Ureter (tissue), 1 donor: ENCODE data around the gene ACTL8. TPM values are rescaled to one million over a fixed set of nuclear protein-coding genes. Genes with fewer than 3 reads are reported as not detected.

Experiments
- DNase-seq: peaks from one replicate; pipeline ENCODE4 v3.0.0-alpha.2; 2020; ENCODE audit warnings: low spot score
- total RNA-seq: library from RNA; stranded (reverse); gene quantifications from one replicate; pipeline ENCODE4 v1.2.4, GENCODE V29; 2023
- donor health status: DM: yes; HTN: yes; CAD: no.

Gene ACTL8
- not detected for total RNA-seq

- DNase-seq, result no peak
These were observed at the start of gene ACTL8 for GRCh38 chr1:17755120-17755519. TSS of gene ACTL8 (plus strand) at chr1:17755333. CDS start at chr1:17823009, 67,676 bp downstream.

- DNase-seq, result no peak
These were observed 48.7 kb upstream of the ACTL8 start for GRCh38 chr1:17706445-17706844.

- no peak for DNase-seq
These were observed 45.2 kb upstream of the ACTL8 start for GRCh38 chr1:17709981-17710380.

GRCh38 chr1:17710889-17711576, 44.1 kb upstream of the ACTL8 start:
- no peak for DNase-seq

GRCh38 chr1:17711577-17711910, 43.6 kb upstream of the ACTL8 start:
- DNase-seq, result no peak

- no peak for DNase-seq
These were observed 43.2 kb upstream of the ACTL8 start for GRCh38 chr1:17711941-17712340.

GRCh38 chr1:17713993-17714392, 41.1 kb upstream of the ACTL8 start:
- no peak for DNase-seq

GRCh38 chr1:17717594-17718535, 37.3 kb upstream of the ACTL8 start:
- no peak for DNase-seq

- no peak for DNase-seq
These were observed 35.3 kb upstream of the ACTL8 start for GRCh38 chr1:17719874-17720273.

- no peak for DNase-seq
These were observed 33.7 kb upstream of the ACTL8 start for GRCh38 chr1:17721444-17721843.

- DNase-seq, result no peak
These were observed 31.4 kb upstream of the ACTL8 start for GRCh38 chr1:17723684-17724083.

- DNase-seq, result no peak
These were observed 31.0 kb upstream of the ACTL8 start for GRCh38 chr1:17724150-17724549.

GRCh38 chr1:17725084-17725719, 29.9 kb upstream of the ACTL8 start:
- no peak for DNase-seq

- no peak for DNase-seq
These were observed 29.1 kb upstream of the ACTL8 start for GRCh38 chr1:17725811-17726582.

GRCh38 chr1:17728123-17728712, 26.9 kb upstream of the ACTL8 start:
- DNase-seq, result no peak

- no peak for DNase-seq
These were observed 25.9 kb upstream of the ACTL8 start for GRCh38 chr1:17729248-17729647.

- no peak for DNase-seq
These were observed 25.2 kb upstream of the ACTL8 start for GRCh38 chr1:17729909-17730308.

GRCh38 chr1:17731460-17731859, 23.7 kb upstream of the ACTL8 start:
- DNase-seq, result no peak

- no peak for DNase-seq
These were observed 22.7 kb upstream of the ACTL8 start for GRCh38 chr1:17732475-17732874.

GRCh38 chr1:17733661-17734060, 21.5 kb upstream of the ACTL8 start:
- no peak for DNase-seq

GRCh38 chr1:17734609-17735008, 20.5 kb upstream of the ACTL8 start:
- no peak for DNase-seq
